ENCODE measurements around the gene ROBO2. TPM values are rescaled to one million over a fixed set of nuclear protein-coding genes. Genes with fewer than 3 reads are reported as not detected.

ROBO2 gene
- total and polyA plus RNA-seq, 12 donors = 0.04 to 3.5 (median 0.34) TPM; not detected in 3

DNA sequence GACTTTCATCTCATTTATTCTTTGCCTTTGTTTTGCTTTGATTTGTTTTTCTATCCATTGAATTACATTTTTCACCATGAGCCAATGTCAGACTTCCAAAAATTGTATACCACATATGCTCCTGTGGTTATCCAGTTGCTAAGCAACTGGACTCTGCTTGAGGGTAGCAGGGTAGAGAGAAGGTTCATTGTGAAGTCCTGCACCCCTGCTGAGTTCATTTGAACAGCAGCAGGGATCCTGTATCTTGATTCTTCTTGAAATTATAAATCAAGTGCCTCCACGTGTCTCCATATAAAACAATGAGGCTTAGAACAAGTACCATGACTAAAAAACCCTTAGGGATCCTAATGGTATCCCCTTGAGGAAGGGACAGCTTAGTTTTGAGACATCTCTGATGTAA lies 449.3 kb downstream of the ROBO2 start:
- 61 to 73% methylated on average over 1 of the region's 1 CpG for WGBS, 2 donors
- H3K4me3 ChIP-seq = no peak overlapping the region
- DNase-seq = no peak
- peaks cover 0 to 24% (median 0%) of the 10 kb centered on the region in 11 donors for H3K9me3 ChIP-seq
- TF ChIP-seq, protein P1, sequence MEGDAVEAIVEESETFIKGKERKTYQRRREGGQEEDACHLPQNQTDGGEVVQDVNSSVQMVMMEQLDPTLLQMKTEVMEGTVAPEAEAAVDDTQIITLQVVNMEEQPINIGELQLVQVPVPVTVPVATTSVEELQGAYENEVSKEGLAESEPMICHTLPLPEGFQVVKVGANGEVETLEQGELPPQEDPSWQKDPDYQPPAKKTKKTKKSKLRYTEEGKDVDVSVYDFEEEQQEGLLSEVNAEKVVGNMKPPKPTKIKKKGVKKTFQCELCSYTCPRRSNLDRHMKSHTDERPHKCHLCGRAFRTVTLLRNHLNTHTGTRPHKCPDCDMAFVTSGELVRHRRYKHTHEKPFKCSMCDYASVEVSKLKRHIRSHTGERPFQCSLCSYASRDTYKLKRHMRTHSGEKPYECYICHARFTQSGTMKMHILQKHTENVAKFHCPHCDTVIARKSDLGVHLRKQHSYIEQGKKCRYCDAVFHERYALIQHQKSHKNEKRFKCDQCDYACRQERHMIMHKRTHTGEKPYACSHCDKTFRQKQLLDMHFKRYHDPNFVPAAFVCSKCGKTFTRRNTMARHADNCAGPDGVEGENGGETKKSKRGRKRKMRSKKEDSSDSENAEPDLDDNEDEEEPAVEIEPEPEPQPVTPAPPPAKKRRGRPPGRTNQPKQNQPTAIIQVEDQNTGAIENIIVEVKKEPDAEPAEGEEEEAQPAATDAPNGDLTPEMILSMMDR (IDR thresholded peaks at IDR 0.05) = no peak
- no peaks in the 10 kb centered on the region for H3K27me3 ChIP-seq
- intact Hi-C loops (cut with DNase I) = no loop called here
- no peak overlapping the region for H3K27ac ChIP-seq
- ATAC-seq = no peak
- no peaks in the 10 kb centered on the region for H3K4me1 ChIP-seq
- H3K36me3 ChIP-seq = no peaks in the 10 kb centered on the region

DNA sequence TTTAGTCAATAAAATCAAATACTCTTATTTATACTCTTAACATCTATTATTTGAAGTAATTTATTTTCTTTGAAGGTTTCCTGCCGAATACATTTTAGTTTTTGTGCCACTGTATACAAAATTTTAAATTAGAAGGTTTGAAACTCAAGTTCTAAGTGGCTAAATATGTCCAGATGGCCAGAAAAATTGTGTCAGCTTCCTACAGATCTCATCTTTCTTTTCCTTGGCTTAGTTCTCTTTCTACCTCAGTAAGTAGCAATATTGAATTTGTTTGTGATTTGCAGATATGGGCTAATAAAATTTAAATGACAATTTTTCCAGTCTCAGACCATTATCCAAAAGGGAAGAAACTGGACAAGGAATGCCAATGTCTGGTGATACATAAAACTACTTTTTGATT lies 452.1 kb downstream of the ROBO2 start:
- Histone ChIP-seq H3K4me1 (no peaks in the 10 kb centered on the region), H3K27ac (no peak overlapping the region), H3K27me3 (no peaks in the 10 kb centered on the region), H3K9me3 (peaks cover 0 to 6% (median 0%) of the 10 kb centered on the region in 11 donors), H3K4me3 (no peak overlapping the region), H3K36me3 (no peaks in the 10 kb centered on the region)
- intact Hi-C loops (cut with DNase I) = no loop called here
- no peak for ATAC-seq
- DNase-seq = no peak
- WGBS, 2 donors = 73 to 77% methylated on average over 1 of the region's 1 CpG
- TF ChIP-seq, protein P1 (IDR thresholded peaks at IDR 0.05) = no peak

DNA sequence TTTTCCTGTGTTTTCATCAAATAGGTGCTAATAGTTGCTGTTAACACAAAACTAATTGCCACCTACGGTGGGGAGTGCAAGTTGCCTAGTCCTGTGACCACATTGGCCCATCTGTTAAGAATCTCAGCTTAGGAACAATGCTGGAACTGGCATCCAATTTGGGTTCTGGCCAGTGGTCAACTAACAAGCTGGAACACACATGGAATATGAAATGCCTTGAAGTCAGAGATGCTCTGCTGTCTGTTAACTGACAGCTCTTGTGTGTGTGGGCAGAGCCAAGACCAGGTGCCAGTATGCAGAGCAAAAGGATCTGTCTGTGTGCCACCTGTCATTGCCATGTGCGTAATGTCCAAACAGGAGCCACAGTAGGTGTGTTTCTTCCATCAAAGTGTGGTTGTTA lies 460.8 kb downstream of the ROBO2 start:
- Histone ChIP-seq H3K4me1 (no peaks in the 10 kb centered on the region), H3K4me3 (no peak overlapping the region), H3K9me3 (no peaks in the 10 kb centered on the region), H3K27me3 (no peaks in the 10 kb centered on the region), H3K27ac (no peak overlapping the region), H3K36me3 (no peaks in the 10 kb centered on the region)
- TF ChIP-seq, protein P1 (IDR thresholded peaks at IDR 0.05) = no peak
- intact Hi-C loops (cut with DNase I) = no loop called here
- no peak for ATAC-seq
- 46 to 57% methylated on average over 2 of the region's 2 CpGs for WGBS, 2 donors
- DNase-seq = no peak

DNA sequence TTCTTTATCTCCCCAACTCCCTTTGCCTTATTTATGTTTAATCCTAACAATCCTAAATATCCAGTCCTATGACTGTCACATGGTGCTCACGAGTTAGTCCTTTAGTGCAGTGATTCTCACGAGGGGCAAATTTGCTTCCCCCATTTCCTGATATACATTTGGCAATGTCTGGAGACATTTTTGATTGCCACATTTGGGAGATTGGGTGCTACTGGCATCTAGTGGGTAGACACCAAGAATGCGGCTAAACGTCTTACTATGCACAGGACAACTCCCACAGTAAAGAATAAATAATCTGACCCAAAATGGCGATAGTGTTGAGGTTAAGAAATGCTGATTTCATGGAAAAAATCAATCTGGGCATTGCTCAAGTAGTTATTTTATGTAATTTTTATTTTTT lies 466.5 kb downstream of the ROBO2 start:
- no peak for ATAC-seq
- WGBS, 2 donors = 83 to 84% methylated on average over 5 of the region's 5 CpGs
- H3K4me1 ChIP-seq = no peaks in the 10 kb centered on the region

More for the DNA sequence above, 466.5 kb downstream of the ROBO2 start:
- H3K36me3 ChIP-seq = no peaks in the 10 kb centered on the region
- no peaks in the 10 kb centered on the region for H3K27me3 ChIP-seq
- H3K9me3 ChIP-seq = peaks cover 0 to 7% (median 0%) of the 10 kb centered on the region in 11 donors
- no peak overlapping the region for H3K27ac ChIP-seq
- TF ChIP-seq, protein P1 (IDR thresholded peaks at IDR 0.05) = no peak
- intact Hi-C loops (cut with DNase I) = no loop called here
- no peak for DNase-seq
- no peak overlapping the region for H3K4me3 ChIP-seq
